ENCODE data around the gene CPNE5.
"Not testable (repeated sequence)": the region's sequence is repeated elsewhere in the genome, so short reads cannot be mapped to it uniquely, and the experiment has no call there.

The CPNE5 gene

GRCh38 chr6:36728289-36729160 lies 110.7 kb downstream of the CPNE5 start:
- DNase-seq (ENCODE audit: low read depth in 1 of 2, low spot score in 1 of 2), result no peak

- no peak for DNase-seq (ENCODE audit: low read depth in 1 of 2, low spot score in 1 of 2)
Observed at GRCh38 chr6:36727505-36728021, 111.7 kb downstream of the CPNE5 start.

GRCh38 chr6:36725581-36725980 lies 113.7 kb downstream of the CPNE5 start:
- no peak for DNase-seq (ENCODE audit: low read depth in 1 of 2, low spot score in 1 of 2)

- peak in 1 of 2 donors; percentile 24 for DNase-seq (ENCODE audit: low read depth in 1 of 2, low spot score in 1 of 2)
Observed at GRCh38 chr6:36724514-36725390, 114.5 kb downstream of the CPNE5 start.

GRCh38 chr6:36723992-36724391 lies 115.3 kb downstream of the CPNE5 start:
- DNase-seq (ENCODE audit: low read depth in 1 of 2, low spot score in 1 of 2), result not testable (repeated sequence)

- DNase-seq (ENCODE audit: low read depth in 1 of 2, low spot score in 1 of 2), result no peak
Observed at GRCh38 chr6:36722879-36723278, 116.4 kb downstream of the CPNE5 start.

- DNase-seq (ENCODE audit: low read depth in 1 of 2, low spot score in 1 of 2), result no peak
Observed at GRCh38 chr6:36722365-36722764, 116.9 kb downstream of the CPNE5 start.

GRCh38 chr6:36721369-36722140 lies 117.7 kb downstream of the CPNE5 start:
- DNase-seq (ENCODE audit: low read depth in 1 of 2, low spot score in 1 of 2), result no peak

GRCh38 chr6:36720251-36721141 lies 118.7 kb downstream of the CPNE5 start:
- no peak for DNase-seq (ENCODE audit: low read depth in 1 of 2, low spot score in 1 of 2)

- no peak for DNase-seq (ENCODE audit: low read depth in 1 of 2, low spot score in 1 of 2)
Observed at GRCh38 chr6:36719126-36719525, 120.1 kb downstream of the CPNE5 start.

GRCh38 chr6:36718560-36718959 lies 120.7 kb downstream of the CPNE5 start:
- no peak for DNase-seq (ENCODE audit: low read depth in 1 of 2, low spot score in 1 of 2)

- DNase-seq (ENCODE audit: low read depth in 1 of 2, low spot score in 1 of 2), result no peak
Observed at GRCh38 chr6:36717871-36718540, 121.2 kb downstream of the CPNE5 start.

- no peak for DNase-seq (ENCODE audit: low read depth in 1 of 2, low spot score in 1 of 2)
Observed at GRCh38 chr6:36717231-36717825, 121.9 kb downstream of the CPNE5 start.

GRCh38 chr6:36716476-36717093 lies 122.7 kb downstream of the CPNE5 start:
- DNase-seq (ENCODE audit: low read depth in 1 of 2, low spot score in 1 of 2), result no peak

GRCh38 chr6:36715469-36715868 lies 123.8 kb downstream of the CPNE5 start:
- no peak for DNase-seq (ENCODE audit: low read depth in 1 of 2, low spot score in 1 of 2)

- no peak for DNase-seq (ENCODE audit: low read depth in 1 of 2, low spot score in 1 of 2)
Observed at GRCh38 chr6:36714511-36714910, 124.7 kb downstream of the CPNE5 start.

GRCh38 chr6:36713846-36714245 lies 125.4 kb downstream of the CPNE5 start:
- DNase-seq (ENCODE audit: low read depth in 1 of 2, low spot score in 1 of 2), result no peak

- DNase-seq (ENCODE audit: low read depth in 1 of 2, low spot score in 1 of 2), result no peak
Observed at GRCh38 chr6:36712816-36713215, 126.4 kb downstream of the CPNE5 start.

GRCh38 chr6:36706339-36706738 lies 132.9 kb downstream of the CPNE5 start:
- DNase-seq (ENCODE audit: low read depth in 1 of 2, low spot score in 1 of 2), result no peak
